ENCODE measurements around the gene PLA2G4E.

PLA2G4E gene

DNA sequence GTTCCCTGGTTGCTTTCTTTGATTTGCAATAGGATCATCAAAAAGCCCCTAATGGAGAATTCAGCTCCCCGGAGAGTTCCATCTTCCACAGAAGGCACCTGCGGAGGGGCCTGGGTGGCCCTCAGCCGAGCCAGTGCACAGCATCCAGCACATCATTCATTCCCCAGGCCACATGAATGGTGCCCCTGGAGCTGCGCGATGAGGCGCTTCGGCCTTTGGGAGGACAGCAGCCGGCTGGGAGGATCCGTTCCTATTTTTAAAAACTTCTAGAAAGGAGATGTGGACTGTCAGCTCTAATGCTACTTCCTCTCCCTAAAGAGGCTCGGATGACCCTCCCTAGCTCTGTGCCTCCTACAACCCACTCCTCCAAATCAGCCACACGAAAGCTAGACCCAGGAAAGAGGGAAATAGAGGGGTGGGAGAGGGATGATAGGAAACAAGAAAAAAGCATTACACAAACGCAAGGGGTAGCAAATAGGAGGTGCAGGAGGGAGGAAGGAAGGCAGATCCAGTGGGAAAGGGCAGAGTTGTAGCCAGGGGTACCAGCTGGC lies 68.8 kb downstream of the PLA2G4E start:
- no peak for DNase-seq

DNA sequence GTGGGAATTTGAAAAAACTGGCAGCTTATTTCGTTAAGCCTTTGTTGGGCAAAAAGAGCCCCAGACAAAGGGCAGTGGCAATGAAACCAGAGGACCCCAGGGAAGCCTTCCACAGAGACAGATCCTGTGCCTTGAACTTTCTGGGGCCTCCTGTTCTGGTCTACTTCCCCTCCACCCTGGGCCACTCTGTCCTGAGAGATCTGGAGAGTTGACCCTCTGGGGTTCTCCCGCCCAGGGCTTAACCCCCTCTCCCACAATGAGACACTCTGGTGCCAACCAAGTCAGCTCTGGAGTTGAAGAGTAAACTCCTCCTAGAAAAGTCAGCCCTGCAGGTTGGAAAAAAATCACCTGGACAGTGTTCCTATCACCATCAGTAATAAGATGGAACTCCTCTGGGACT lies 69.3 kb downstream of the PLA2G4E start:
- no peak for DNase-seq

DNA sequence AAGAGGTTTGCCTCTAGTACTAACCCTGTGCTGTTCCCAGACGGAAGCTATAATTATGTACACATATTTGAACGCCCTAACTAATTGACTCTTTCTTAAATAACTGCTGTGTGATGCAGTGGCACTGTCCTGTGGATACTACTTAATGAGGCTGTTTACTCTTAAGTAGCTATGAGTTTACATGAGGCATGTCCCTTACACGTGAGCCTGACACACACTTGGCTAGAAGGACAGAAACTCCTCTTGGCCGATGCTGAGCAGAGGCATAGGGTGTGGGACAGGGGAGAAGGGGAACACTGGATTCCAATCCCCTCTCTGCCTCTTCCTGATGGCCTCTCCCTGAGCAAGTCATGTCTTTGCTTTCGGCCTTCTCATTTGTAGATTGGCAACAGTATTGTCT lies 70.4 kb downstream of the PLA2G4E start:
- DNase-seq = no peak

DNA sequence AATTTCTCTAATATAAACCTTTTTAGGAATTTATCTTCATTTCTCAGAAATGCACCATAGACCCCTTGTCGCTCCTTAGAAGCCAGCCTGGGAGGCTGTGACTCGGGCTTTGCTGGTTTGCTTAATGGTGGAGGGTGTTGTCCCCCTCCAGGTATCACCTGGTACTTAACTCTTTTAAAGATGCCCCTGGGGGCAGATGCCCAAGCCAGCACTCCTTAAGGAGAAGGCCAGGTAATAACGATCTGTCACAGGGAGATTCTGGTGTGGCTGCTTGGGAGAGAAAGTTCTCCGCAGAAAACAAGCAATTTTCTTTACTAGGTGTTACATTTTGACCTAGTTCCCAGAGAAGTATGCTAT lies 70.7 kb downstream of the PLA2G4E start:
- no peak for DNase-seq

DNA sequence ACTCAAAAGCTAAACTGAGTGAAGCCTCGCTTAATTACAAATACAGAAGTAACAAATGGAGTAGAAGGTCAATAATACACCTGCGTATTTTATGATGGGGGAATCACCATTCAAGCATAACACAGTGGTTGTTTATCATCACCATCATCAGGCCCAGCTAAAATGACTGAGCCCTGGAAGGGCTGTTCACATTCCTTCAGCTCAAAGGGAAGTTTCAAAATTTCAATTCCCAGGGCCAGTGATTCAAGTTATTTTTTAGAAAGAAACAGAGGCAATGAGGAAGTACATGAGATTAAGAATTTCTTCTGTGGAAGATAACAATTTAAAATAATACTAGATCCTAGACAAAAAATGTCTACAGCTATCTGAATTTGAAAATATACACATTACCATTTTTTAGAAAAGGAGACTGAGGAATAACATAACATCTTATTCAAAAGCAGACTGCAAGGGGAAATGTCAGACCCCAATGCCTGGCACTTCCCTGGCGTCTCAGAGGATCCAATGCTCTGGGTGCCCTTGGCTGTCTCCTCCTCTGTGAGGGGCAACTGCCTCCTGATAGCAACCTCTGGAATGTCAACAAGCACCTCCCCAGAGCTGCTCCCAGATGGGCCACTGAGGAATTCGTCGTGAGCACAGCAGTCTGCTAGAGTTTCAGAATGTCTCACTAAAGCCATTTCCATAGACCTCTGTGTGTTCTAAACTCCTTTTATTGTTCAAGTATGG lies 71.3 kb downstream of the PLA2G4E start:
- DNase-seq = no peak

DNA sequence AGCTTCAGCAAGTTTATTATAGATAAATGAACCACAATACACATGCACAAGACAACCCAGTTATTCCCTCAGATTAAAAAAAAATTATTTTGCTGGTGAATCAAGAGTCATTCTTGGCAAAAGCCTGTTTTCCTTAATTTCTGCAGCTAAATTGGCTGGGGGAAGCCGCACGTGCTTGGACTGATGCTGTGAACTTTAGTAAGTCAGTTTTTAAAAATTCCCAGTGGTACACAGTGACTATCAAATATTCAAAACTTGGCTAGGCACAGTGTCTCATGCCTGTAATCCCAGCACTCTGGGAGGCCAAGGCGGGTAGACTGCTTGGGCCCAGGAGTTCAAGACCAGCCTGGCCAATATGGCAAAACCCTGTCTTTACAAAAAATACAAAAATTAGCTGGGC lies 72.4 kb downstream of the PLA2G4E start:
- DNase-seq = no peak

DNA sequence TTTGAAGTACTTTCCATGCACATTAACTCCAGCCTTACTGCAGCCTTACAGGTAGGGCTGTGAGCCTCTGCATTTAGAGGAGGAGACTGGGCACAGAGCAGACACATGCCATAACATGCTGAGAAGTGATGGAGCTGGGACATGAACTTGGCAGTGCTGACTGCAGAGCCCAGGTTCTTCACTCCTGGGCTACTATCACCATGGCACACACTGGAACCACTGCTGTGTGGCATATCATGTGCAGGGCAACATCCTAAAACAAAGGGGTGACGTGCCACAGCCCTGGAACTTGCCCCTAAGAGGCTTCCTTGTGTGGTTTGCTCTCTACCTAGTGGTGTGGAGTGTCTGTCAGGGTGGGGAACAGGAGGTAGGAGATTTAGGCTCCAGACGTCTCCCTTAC lies 73.9 kb downstream of the PLA2G4E start:
- DNase-seq = no peak

DNA sequence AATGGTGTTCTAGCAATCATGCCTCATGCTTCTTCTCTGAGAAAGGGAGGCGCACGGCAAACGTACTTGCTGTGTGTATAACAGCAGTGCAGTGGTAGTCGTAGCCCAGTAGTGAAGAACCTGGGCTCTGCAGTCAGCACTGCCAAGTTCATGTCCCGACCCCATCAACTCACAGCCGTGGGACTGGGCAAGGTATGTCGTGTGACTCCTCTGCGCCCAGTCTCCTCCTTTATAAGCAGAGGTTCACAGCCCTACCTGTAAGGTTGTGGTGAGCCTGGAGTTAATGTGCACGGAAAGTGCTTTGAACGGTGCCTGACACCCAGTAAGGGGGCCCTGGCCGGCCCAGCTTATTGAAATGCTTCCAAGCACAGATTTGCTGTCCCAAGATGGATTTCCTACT lies 75.1 kb downstream of the PLA2G4E start:
- no peak for DNase-seq

DNA sequence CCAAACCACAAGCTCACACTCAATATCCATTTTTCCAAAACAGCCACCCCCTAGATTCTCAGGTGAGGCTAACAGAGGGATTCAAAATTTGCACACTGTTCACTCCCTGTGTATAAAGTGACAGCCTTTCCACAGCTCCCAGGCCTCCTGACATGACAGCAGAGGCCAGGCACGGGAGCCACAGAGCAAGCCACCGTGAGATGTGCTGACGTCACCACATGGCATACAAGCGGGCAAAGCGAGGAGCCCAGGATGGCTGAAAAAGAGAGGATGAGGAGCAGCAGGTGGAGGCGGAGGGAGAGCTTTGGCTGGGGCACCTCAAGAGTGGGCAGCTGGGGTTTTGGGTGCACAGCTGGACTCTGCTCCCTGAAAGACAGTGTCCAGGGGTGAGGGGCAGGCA lies 75.6 kb downstream of the PLA2G4E start:
- no peak for DNase-seq

DNA sequence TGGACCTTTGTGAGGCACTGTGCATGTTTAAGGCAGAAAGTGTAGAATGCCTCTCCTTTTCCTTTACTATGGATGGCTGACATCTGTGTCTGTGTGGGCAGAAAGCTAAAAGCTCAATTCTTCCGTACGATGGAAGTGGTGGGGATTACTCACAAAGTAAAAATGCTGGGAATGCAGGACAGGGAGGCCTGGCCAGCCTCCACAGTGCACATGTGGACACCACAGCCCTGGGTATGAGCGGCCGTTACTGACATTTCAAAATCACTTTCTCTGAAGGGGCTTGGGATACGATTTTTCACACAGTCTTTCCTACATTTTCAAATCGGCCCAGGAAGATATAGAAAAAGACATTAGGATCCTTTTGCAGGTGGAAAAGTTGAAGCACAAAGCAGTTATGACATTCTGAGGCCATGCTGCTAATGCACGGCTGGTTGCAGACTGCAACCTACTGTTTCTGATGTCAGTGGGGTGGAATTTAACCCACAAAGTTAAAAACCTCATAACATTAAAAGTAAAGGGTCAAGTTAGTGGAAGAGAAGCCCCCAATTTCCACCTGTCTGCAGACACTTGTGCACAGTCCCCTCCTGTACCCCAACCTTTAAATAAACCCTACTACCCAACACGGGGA lies 76.4 kb downstream of the PLA2G4E start:
- no peak for DNase-seq

DNA sequence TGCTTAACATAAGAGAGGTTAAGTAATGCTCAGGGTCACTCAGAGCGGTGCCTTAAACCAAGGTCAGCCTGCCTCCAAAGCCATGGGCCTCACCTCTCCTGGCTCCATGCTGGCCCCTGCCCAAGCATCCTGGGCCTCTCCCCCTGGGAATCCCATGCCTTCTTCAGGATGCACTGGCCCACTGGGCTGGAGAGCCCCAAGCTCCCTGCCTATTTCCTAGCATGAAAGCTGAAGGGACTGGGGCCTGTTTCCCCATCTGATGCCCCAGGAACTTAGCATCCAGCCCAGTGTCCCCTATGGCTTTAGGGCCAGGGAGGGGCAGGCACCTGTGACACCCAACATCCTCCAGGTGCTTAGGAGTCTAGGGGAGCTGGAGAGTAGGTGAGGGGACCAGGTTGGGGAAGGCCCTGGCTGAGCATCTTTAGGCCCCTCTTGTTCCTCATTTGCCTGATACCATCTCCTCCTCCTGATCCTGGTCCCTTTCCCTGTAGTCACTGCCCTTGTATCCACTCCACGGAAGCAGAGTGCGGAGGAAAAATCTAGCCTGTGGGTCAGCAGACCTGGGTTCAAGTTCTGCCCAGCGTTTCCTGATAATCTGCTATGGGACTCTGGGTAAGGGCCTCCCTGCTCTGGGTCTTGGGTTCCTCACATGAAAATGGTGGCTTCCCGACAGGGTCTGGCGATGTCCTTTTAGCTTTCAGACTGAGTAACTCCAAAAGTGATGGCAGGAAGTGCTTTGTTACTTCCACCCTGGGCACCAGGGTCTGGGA lies 77.1 kb downstream of the PLA2G4E start:
- DNase-seq = no peak

DNA sequence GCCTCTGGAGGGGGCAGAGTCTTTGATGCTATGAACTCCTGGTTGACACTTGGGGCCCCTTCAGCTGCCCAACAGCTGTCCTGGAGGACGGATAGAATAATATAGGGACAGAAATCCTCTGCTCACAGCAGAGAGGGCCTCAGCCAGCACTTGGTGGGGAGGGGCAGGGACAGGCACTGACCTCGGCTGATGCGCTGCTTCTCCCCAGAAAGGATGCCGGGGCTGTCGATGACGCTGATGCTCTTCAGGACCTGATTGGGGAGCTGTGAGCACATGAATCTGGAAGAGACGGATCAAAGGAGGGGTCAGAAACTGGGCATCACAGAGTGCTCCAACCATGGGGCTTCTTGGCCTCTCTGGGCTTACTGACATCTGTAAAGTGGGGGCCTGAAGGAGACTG lies 78.0 kb downstream of the PLA2G4E start:
- no peak for DNase-seq

DNA sequence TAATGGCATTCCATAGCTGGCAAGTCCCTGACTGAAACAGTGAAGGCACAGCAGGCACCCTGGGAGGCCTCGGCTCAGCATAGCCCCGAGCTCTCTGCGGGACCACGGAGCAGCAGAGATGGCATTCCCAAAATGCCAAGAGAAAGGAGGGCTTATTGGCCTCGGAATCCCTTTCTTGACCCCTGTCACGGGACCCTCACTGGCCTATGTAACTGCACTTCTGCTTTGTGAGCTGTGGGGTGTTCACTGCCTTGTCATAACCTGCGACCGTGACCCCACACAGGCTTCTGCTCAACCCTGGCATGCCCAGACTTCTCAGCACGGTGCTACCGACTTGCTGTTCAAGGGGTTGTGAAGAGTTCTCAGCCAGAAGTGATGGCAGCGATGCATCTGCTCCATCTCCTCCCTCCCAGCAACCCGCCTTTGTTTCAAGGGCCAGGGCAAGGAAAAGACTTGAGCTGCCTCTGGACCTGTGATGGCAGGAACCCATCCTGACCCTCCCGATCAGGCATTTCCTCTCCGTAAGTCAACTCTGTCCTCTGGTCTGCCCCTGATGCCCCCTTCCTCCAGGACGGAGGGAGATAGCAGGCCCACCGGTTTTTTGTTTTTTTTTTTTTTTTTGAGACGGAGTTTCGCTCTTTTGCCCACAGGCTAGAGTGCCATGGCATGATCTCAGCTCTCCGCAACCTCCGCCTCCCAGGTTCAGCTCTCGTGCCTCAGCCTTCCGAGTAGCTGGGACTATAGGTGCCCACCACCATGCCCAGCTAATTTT lies 79.0 kb downstream of the PLA2G4E start:
- no peak for DNase-seq

DNA sequence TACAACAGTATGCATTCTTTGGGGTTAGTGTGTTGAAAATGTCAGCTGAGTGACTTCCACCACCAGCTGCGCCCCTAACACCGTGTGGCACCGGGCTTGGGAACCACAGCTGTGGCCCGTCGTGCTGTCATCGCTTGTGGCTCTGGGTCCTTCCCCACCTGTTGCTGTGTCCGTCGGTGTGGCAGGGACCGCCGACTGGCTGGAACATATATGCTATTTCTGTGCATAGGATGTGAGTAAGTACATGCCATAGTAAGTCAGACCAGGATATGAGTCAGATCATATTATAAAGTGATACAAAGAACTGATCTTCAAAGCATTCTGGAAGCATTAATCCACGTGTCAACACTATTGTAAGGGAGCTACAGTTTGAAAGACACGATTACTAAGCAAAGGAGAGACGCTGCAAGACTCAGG lies 80.4 kb downstream of the PLA2G4E start:
- peak; percentile 62 for DNase-seq

DNA sequence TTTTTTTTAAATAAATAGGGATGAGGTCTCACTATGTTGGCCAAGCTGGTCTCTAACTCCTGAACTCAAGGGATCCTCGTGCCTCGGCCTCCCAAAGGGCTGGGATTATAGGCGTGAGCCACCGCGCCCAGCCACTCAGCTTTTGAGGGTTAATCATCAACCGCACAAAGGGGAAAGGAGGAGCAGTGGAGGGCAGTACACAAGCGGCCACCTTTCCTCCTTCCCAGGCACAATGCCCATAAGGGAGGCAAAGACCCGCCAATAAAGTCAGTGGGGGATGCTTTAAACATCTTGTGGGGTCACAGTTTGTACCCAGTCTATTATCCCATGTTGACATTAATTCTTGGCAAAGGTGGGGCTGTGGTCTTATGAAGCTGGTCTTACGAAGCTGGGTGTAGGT lies 80.9 kb downstream of the PLA2G4E start:
- DNase-seq = no peak

DNA sequence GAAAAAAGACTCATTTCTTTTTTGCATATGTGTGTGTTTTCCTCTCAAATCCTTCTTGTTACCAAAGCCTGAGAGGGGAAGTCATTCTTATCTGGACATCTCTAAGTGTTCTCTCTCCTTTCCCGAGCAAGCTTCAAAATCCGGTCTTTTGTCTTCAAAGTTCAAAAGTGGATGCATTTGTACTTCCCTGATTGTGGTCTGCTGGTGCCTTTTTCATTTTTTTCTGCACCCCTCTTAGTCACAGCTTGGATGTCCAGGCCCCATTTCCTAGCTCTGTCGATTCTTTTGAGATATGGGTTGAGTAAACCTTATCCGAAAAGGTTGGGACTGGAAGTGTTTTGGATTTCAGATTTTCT lies 83.3 kb downstream of the PLA2G4E start:
- DNase-seq = no peak

DNA sequence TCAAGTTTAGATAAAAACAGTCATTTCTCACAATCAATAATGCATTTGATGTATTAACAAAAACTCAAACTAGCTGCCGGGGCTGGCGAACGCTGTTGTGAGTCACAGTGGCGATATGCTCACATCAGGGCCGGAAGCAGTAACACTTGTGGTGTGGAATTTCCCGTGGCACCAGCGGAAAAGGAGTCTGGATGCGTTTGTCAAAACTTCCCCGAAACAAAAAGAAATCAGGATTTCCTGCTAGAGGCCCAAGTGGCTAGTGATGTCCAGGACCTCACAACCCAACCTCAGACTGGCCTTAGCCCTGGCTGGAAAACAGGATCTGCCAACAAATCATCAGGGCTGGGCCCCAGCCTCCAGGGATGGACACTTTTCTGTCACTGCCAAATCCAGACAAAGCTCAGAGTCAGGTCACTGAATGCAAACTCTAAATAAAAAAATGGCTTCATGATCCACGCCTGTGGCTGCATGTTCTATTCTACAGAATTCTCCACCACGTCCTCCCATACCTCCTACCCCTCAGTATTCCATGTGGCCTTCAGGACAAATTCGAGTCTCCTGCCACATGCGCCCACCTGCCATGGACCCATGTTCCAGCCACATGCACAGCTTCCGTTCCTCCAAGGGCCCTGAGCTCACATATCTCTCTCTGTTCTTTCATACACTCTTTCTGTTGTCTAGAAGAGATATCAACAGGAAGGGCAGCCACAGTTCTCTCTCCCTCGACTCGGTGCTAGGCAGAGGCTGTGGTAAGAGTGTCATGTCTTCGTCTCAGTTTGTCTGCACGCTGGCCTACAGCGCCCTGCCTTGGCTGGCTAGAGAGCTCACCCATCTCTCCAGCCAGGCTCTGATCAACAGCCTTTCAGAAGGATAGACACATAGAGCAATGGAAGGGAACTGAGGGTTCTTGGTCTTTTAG lies 83.9 kb downstream of the PLA2G4E start:
- DNase-seq = peak; percentile 84

DNA sequence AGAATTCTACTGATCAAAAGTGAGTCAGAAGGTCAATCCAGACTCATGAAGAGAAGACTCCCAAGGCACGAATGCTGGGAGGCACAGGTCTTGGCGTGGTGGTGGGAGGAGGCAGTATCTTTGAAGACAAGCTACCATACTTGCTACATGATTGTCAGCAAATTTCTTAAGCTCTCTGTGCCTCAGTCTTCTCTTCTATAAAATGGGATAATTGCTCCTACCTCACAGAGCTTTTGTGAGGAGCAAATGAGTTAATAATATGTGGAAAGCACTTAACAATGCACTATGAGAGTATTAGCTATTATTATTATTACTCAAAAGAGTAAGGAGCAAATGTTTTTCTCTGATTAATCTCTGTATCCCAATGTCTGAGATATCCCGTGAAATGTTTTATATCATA lies 84.7 kb downstream of the PLA2G4E start:
- no peak for DNase-seq

DNA sequence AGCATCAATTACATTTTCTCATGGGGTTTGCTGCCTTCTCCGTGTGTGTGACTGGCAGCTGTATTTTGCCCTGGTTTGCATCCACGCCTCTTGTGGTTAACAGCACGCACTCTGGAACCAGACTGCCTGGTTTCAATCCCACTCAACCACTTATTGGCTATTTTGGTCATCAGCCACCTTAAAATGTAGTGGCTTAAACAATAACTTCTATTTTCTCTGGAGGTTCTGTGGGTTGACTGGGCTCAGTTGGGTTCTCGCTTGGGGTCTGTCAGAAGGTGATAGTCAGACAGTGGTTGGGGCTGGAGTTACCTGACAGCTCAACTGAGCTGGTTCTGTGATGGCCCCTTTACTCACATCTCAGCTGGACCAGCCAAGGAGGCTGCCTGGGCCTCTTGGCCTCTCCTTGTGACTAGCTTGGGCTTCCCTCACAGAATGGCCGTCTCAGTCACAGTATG lies 85.2 kb downstream of the PLA2G4E start:
- DNase-seq = peak; percentile 14

DNA sequence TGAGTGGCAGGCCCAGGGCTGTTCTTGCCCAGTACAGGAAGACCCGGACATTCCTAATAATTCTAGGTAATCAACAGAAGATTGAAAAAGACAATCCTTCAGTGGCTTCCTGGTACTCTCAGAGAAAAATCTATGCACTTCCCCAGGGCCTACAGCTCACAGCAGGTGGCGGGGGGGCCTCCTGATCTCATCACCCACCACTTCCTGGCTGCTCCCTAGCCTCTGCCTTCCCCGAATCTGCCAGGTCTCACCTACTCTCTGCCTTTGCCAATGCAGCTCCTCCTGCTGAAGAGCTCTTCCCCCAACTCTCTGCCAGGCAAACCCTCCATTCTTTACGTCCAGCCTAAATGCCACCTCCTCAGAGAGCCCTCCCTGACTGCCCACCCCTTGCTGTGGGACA lies 86.0 kb downstream of the PLA2G4E start:
- DNase-seq = peak; percentile 74

DNA sequence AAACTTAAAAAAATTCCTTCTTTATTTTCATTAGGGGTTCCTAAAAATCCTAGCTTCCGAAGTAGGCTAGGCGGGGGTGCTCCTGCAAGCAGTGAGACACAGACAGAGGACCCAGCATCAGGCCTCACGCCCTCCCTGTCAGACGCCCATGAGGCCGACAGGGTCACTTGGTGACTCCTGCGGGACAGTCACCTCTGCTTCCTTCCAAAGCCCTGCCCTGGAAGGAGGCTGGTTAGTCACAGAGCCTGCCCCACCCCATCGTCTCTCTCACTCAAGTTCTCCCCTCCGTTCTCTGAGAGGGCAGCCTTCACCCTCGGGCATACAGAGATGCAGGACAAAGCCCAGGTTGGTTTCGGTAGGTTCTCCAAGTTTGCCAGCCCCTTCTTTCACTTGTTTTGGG lies 87.1 kb downstream of the PLA2G4E start:
- DNase-seq = peak; percentile 8

DNA sequence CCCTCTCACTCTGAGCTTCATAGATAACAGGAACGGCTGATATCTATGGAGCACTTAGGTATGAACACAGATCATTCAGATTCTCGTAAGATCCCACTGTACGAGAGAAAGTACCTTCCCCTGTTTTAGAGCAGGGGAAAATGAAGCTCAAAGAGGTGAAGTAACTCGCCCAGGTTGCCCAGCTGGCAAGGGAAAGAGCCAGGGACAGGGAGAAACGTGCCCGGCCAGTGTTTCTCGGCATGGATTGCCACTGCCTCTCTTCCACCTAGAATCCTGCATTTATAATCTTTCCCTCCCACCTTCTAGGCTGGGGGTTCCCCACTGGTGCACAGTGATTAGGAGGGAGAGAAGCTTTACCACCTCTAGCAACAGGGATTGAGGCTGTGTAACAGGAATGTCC lies 87.5 kb downstream of the PLA2G4E start:
- DNase-seq = no peak
